HG03108 (cell line): Measurements from ENCODE around the gene TNFRSF17.

Experiments used
- ATAC-seq: cut with Tn5 transposase; IDR thresholded peaks from one replicate; pipeline ENCODE4 v1.9.1; 2021; ENCODE audit warnings: moderate library complexity; ENCODE audit not compliant: unreplicated experiment

TNFRSF17 gene

GRCh38 chr16:12000032-12000431 lies 35.0 kb downstream of the TNFRSF17 start:
- no peak for ATAC-seq

- no peak for ATAC-seq
Observed at GRCh38 chr16:12002447-12003006, 37.5 kb downstream of the TNFRSF17 start.

DNA sequence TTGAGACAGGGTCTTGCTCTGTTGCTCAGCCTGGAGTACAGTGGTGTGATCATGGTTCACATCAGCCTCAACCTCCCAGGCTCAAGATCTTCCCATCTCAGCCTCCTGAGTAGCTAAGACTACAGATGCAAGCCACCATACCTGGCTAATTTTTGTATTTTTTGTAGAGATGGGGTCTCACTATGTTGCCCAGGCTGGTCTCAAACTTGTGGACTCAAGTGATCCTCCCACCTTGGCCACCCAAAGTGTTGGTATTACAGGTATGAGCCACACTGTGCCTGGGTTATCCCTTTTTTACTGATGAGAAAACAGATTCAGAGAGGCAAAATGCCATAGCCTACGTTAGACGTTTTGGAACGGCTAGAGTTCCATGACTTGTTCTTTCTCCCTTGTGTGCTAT lies 41.6 kb downstream of the TNFRSF17 start:
- ATAC-seq = no peak

- ATAC-seq = no peak
Observed at GRCh38 chr16:12009462-12009861, 44.5 kb downstream of the TNFRSF17 start.

DNA sequence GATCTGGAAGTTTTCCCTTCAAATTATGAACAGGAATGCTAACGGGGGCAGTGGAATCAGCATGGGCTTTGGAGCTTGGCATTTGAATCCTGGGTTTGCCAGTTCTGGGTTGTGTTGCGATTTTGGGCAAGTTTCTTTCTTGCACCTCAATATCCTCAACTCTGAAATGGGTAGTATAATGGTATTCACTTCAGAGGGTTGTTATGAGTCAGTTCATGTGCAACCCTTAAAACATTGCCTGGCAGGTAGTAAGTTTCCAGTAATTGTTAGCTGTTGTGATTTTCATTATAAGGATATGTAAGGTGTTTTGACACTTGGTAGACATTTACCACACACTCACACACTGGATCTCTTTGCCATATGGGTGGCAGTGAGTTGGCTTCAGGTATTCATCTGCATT lies 44.9 kb downstream of the TNFRSF17 start:
- no peak for ATAC-seq

DNA sequence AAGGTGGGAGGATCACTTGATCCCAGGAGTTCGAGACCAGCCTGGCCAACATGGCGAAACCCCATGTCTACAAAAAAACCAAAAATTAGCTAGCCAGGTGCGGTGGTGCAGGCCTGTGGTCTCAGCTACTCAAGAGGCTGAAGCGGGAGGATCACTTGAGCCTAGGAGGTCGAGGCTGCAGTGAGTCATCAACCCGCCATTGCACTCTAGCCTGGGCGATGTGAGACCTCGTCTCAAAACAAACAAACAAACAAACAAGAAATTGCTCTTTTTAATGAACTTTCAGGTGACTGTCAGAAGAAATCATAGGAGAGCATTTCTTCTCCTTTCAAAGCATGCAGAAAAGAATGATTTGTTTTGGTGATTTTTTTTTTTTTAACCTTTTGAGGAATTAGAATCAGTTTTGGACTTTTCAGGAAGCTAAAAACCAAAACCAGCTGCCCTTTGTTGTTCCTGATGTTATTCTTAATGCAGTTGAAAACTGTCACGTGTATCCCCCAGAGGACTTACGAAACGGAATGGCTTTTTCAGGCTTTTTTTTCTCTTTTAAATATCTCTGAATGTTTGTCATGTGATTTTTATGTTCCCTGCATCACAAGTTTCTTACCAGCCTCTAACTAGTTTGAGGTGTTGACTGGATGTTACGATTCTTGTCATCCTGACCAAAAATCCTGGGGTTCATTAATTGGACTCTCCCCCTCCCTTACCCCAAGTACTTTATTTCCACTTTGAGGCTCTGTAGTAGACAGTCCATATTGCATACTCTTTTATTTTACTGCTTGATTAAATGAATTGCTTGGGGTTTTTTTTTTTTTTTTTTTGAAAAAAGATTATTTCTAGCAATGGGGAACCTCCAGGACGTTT lies 45.6 kb downstream of the TNFRSF17 start:
- ATAC-seq = no peak

DNA sequence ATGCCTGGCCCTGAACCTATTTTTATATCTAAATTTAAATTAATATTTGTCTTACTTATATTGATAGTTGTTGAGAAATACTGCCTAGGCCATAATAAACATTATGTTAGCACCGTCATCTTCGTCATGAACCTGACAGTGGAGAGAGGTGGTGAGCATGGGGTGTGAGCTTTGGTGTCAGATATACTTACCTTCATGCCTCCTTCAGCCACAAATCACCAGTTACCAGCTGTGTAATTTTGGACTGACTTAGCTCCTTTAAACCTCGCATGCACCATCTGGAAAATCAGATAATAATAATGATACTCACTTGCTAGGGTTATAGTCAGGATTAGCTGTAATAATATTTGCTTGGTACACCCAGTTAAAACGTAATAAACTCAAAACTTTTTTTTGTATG lies 46.6 kb downstream of the TNFRSF17 start:
- ATAC-seq = no peak

GRCh38 chr16:12016291-12016947 lies 51.4 kb downstream of the TNFRSF17 start:
- no peak for ATAC-seq

DNA sequence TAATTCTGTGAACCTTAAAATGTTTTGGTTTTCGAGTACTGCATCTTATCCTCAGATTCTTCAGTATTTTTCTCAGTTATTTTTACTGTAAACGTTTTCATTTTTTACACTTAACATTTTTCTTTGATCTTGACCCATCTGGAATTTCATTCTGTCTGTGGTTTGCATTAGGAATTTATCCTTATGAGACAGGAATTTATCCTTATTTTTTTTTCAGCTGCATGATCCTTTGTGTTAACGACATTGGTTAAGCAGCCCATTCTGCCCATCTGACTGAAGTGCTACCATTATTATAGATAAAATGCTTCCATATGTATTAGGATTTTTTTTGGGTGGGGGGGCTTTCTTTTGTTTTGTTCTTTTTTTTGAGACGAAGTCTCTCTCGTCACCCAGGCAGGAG lies 52.5 kb downstream of the TNFRSF17 start:
- no peak for ATAC-seq
